Fibroblast of skin of right biceps (primary cell): ENCODE measurements around the gene SPOCK3.
"Not testable (repeated sequence)": the region's sequence is repeated elsewhere in the genome, so short reads cannot be mapped to it uniquely, and the experiment has no call there.

Experiments
- DNase-seq: peaks from one replicate; pipeline ENCODE4 v3.0.0-alpha.2; 2013

Gene SPOCK3

GRCh38 chr4:167031534-167032156 is 202.6 kb downstream of the SPOCK3 start:
- DNase-seq = peak; percentile 9

DNA sequence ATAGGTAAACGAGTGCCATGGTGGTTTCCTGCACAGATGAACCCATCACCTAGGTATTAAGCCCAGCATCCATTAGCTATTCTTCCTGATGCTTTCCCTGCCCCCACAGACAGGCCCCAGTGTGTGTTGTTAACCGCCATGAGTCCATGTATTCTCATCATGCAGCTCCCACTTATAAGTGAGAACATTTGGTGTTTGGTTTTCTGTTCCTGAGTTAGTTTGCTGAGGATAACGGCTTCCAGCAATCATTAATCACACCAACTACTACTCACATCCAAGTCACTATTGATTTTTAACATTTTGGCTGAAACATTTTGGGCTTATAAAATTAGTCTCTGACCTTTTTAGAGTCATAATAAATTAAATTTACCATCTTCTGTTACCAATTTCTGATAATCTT is 205.3 kb downstream of the SPOCK3 start:
- no peak for DNase-seq

GRCh38 chr4:167025670-167026069 is 208.6 kb downstream of the SPOCK3 start:
- no peak for DNase-seq

DNA sequence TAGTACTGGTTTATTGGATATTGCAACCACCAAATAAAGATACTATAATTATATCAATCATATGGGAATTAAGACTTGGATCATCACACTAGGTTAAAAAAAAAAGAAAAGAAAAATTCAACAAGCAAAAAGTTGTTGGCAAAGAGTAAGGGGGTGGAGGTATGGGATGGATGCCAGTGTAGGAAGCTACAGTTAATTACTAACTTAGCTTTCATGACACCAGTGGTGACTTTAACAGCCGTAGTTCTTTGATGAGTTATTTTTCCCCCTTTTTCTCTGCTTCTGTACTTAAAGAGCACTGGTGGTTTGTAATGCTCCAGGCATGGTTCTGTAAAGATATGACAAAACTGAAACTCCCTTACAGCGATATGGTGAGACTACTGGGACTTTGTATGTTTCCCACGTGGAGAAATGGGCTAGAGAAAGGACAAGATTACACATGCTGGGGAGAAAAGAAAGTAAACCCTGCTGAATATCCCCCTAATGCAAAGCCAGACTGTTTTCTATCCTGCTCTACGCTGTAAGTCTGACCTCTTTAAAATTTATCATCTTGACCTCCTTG is 210.8 kb downstream of the SPOCK3 start:
- no peak for DNase-seq

DNA sequence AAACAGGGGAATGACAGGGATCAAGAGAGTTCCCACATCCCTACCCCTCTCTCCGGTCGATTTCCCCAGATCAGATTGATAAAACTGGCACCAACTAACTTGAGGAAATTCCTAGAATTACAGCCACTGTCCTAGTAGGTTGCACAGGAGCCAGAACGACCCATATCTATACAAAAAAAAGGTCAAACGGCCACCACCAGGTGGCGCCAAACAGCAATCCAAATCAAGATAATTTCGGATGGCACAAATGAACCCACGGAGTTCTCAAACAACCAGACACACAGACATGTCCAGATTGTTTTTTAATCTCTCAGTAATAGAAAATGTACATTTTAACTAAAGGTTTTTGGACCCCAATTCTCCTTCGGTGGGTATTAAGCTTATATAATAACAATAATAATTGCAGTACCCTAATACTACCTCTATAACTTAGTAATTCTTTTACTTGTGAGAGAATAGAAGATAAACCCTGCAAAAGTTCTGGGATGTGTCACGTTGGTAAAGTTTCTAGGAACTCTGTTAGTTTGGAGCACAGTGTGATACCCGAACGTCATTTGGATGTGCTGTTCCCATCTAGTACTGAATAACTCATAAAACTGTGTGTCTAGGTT is 212.6 kb downstream of the SPOCK3 start:
- DNase-seq = peak; percentile 56

DNA sequence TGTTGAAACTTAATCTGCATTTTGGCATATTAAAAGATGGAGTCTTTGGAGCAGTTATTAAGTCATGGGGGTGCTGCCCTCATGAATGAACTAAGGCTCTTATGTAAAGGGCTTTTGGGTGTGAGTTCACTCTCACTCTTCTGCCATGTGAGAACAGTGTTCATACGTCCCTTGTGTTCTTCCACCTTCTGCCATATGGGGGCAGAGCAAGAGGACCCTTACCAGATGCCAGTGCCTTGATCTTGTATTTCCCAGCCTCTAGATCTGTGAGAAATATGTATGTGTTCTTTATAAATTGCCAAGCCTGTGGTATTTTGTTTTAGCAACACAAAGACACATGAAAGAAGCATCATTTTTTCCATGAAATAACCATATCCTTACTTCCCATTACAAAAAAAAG is 213.9 kb downstream of the SPOCK3 start:
- DNase-seq = no peak

- no peak for DNase-seq
Observed at GRCh38 chr4:167014944-167015343, 219.3 kb downstream of the SPOCK3 start.

DNA sequence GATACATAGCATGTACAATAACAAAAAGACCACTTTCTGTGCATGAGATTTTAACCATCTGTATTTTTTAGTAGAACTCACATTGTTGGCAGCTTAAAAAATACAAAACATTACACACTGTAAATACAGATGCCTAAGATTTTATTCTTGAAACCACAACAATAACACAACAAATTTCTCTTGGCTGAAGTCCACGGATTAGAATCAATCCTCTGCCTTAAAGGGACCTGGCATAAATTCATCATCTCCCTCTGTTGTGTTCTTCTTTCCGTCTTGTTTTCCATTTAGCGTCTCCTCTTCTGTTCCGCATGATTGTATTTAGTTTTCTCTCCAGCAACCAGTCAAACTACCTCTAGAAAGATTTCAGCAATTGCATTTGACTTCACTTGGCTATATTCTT is 231.0 kb downstream of the SPOCK3 start:
- no peak for DNase-seq

- DNase-seq = no peak
Observed at GRCh38 chr4:167000141-167000852, 234.0 kb downstream of the SPOCK3 start.

- DNase-seq = no peak
Observed at GRCh38 chr4:166996216-166996615, 238.1 kb downstream of the SPOCK3 start.

- no peak for DNase-seq
Observed at GRCh38 chr4:166994686-166995085, 239.6 kb downstream of the SPOCK3 start.

GRCh38 chr4:166991006-166991561 is 243.2 kb downstream of the SPOCK3 start:
- no peak for DNase-seq

DNA sequence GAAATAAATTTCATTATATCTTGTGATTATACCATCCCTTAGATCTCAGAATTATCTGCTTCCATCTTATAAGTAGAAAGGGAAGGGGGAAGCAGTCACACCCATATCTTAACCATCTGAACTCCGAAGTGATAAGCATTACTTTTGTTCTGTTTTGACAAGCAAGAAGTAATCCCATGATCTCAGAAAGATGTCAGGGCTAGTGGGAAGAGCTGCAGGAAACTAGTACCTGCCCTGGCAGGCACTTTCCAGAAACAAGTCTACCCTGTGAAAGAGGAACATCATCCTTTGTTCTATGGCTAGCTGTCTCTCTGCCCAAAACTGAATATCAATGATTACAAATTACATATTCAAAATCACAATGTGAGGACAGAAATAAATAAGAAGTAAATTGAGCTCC is 244.4 kb downstream of the SPOCK3 start:
- DNase-seq = no peak

DNA sequence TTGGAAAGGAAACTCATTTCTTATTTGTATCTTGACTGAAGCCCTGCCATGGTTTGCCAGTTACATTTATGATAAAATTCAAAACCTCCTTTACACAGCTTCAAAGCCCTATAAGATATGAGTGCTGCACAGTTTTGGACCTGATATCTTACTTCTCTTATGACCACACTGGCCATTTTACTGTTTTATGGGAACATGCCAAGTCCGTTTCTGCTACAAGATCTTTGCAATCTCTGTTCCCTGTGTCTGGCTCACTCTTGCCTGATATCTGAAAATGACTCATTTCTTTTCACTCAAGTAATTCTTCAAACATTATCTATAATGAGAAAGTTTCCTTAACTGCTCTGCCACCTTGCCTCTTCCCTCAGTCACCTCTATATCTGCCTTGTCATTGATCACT is 247.3 kb downstream of the SPOCK3 start:
- DNase-seq = no peak

GRCh38 chr4:166981847-166982246 is 252.4 kb downstream of the SPOCK3 start:
- DNase-seq = no peak

DNA sequence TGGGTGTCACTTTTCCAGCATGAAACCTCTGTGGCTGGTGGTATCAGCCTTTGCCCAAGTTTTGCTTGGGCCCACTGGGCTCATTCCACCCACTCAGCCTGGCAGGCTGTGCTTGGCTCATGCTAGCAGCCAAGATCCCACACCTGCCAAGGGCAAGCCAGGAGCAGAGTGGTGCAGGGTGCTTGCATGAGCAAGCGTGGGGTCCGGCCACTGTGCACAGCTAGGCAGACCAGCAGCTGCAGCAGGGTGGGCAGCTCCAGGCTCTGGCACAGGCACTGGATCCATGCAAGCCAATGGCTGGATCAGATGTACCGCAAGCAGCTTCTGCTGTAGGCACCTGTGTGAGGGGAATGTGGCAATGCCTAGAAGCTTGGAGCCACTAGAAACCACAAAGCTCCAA is 253.9 kb downstream of the SPOCK3 start:
- DNase-seq = no peak

DNA sequence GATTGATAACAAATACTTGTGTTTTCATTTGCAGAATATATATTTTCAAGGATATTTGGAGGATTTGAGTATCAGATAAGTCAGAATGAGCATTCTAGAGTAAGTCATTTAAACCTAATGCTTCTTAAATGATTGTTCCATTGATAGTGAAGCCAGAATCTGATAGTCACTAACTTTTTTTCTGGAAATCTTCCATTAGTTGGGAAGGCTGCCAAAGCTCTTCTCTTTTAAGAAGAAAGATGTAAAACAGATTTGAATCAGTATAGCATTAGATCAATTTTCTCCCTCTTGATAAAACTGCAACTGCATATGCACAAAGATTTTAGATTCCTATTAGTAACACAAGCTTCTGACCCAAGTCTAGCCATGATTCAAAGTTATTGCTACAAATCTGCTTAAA is 256.7 kb downstream of the SPOCK3 start:
- DNase-seq = no peak

- DNase-seq = peak; percentile 32
Observed at GRCh38 chr4:166972071-166972470, 262.2 kb downstream of the SPOCK3 start.

DNA sequence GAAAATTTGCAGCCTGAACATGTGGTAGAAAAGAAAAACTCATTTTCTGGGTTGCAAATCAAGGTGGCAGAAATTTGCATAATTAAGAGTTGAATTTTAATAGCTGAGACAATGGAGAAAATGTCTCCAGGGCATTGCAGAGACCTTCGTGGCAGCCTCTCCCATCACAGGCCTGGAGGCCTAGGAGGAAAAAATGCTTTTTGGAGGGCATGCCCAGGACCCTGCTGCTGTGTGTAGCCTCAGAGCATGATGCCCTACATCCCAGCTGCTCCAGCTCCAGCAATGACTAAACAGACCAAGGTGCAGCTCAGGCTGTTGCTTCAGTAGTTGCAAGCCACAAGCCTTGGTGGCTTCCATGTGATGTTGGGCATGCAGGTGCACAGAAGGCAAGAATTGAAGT is 266.1 kb downstream of the SPOCK3 start:
- not testable (repeated sequence) for DNase-seq

DNA sequence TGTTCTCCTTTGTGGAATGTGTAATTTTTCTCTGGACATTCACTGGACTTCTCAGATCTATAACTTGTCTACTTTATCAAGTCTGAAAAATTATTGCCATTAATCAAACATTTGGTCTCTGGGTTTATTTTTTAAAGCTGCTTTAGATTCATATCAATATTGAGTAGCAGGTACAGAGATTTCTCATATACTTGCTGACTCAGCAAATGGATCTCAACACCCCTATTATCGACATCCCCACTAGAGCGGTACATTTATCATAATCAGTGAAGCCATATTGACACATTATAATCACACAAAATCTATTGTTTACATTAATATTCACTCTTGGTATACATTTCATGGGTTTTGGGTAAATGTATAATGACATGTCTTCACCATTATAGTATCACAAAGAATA is 268.7 kb downstream of the SPOCK3 start:
- DNase-seq = no peak

- DNase-seq = no peak
Observed at GRCh38 chr4:166957451-166957850, 276.8 kb downstream of the SPOCK3 start.

DNA sequence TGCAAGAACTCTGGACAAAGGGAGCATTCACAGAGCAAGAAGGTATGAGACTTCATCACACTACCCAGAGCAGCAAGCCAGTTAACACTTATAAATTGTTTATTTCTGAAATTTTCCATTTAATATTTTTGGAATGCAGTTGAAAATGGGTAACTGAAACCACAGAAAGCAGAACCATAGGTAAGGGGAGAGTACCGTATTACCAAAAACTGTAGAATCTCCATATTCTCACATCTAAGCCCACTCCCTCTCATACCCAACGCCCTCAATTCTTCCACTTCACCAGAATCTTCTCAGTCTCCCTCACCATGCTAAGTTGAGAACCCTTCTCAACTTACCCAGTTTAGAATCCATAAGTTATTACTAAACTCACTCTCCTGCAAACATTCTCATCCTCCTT is 277.8 kb downstream of the SPOCK3 start:
- DNase-seq = no peak

- peak; percentile 0 for DNase-seq
Observed at GRCh38 chr4:166941629-166942028, 292.7 kb downstream of the SPOCK3 start.

- no peak for DNase-seq
Observed at GRCh38 chr4:166930464-166930863, 303.8 kb downstream of the SPOCK3 start.
